GM12891 (cell line): ENCODE data around the gene MXD3.

Source experiments
- POLR2AphosphoS5 ChIP-seq: IDR thresholded peaks from 2 replicates; pipeline ENCODE4 v1.6.1; 2011; ENCODE audit warnings: low read depth, low read length, control low read depth
- TAF1 ChIP-seq: IDR thresholded peaks from 2 replicates; pipeline ENCODE4 v1.6.1; 2011; ENCODE audit warnings: low read depth, low read length, control low read depth

GRCh38 chr5:177306674-177307543 lies 4.8 kb downstream of the MXD3 start:
- TF ChIP-seq POLR2AphosphoS5 (peak; percentile 55), TAF1 (no peak)
